Measurements from ENCODE around the gene CISD2. TPM values are rescaled to one million over a fixed set of nuclear protein-coding genes. Genes with fewer than 3 reads are reported as not detected.
A peak's percentile ranks its signal among the peaks of the same experiment; 100 is the strongest.

The CISD2 gene
- total RNA-seq (2012; rRNA removed) = 7.0 and 21.1 TPM in 2 replicates
- 14.3 and 14.4 TPM in 2 replicates for polyA plus RNA-seq (2012; rRNA removed)
- 5.4 and 6.6 TPM in 2 replicates for polyA plus RNA-seq (2012; cell fraction: cytosol; rRNA removed)
- 0.89 and 3.2 TPM in 2 replicates for polyA plus RNA-seq (2012; cell fraction: nucleus; rRNA removed; ENCODE audit: low replicate concordance)
- Bru-seq, nascent RNA = percentile 53 among the genes with signal in this experiment
- BruChase-seq, experiment 1, labeled RNA remaining after a 6-hour chase = percentile 55 among the genes with signal in this experiment
- percentile 47 among the genes with signal in this experiment for BruChase-seq, experiment 2, labeled RNA remaining after a 2-hour chase
- long read RNA-seq, full-length matches to known transcripts = 46 of 50 reads
- long read RNA-seq, partial matches to known transcripts = 1 of 50 reads
- long read RNA-seq, other reads (novel, unspliced or antisense) = 3 of 50 reads

- Histone ChIP-seq H3K4me3 (ENCODE audit: insufficient read depth, low read depth, low read length) (peak within 1 kb of the TSS; percentile 81), H3K23ac (ENCODE audit: low read depth, low read length) (peak within 1 kb of the TSS; percentile 95), H3K27ac (ENCODE audit: insufficient read depth, low read length) (peak within 1 kb of the TSS; percentile 96), H2BK20ac (ENCODE audit: low read depth, low read length) (0 out of 2 replicates have a peak within 1 kb of the TSS, but pooled peaks have one; percentile 46), H3K79me1 (ENCODE audit: low read depth in 1 of 2, low read length in 2 of 2) (peaks cover 14 to 32% of the 10 kb centered on the region in 2 experiments), H2BK15ac (ENCODE audit: low read depth, low read length) (peak within 1 kb of the TSS; percentile 24; the same call in 1 of the 3 replicates), H3K4me2 (ENCODE audit: low read depth, low read length) (peak within 1 kb of the TSS; percentile 71), H4K20me1 (ENCODE audit: insufficient read depth, low read length) (no peaks in the 10 kb centered on the region), H2AFZ (replicated peaks; ENCODE audit: low read length, poor library complexity) (peak within 1 kb of the TSS; percentile 98), H4K8ac (ENCODE audit: low read depth in 2 of 2, low read length in 2 of 2) (peak within 1 kb of the TSS; percentile 81 to 99), H2BK5ac (ENCODE audit: low read depth, low read length, poor library complexity, severe bottlenecking) (peak within 1 kb of the TSS; percentile 92), H3K14ac (replicated peaks; ENCODE audit: low read depth, low read length) (peak within 1 kb of the TSS; percentile 92), H3K9ac (ENCODE audit: low read depth, low read length) (peak within 1 kb of the TSS; percentile 96), H3K4me1 (ENCODE audit: control insufficient read depth, insufficient read depth, low read length) (no peaks in the 10 kb centered on the region), H4K91ac (ENCODE audit: insufficient read depth, low read depth, low read length) (peak within 1 kb of the TSS; percentile 86), H3K4ac (ENCODE audit: low read depth, low read length) (peak within 1 kb of the TSS; percentile 95), H2AK5ac (ENCODE audit: low read depth, low read length) (peak within 1 kb of the TSS; percentile 52), H3K9me3 (ENCODE audit: control insufficient read depth, insufficient read depth, low read length) (no peaks in the 10 kb centered on the region), H3K18ac (ENCODE audit: low read depth, low read length) (peak within 1 kb of the TSS; percentile 86), H4K5ac (ENCODE audit: low read depth, low read length) (peak within 1 kb of the TSS; percentile 90), H3K56ac (ENCODE audit: extremely low read depth, insufficient read depth, low read length) (peak within 1 kb of the TSS; percentile 95), H2AK9ac (replicated peaks; ENCODE audit: low read depth, low read length, poor library complexity) (peak within 1 kb of the TSS; percentile 91), H2BK120ac (ENCODE audit: low read depth, low read length) (peak within 1 kb of the TSS; percentile 86), H3K9me1 (ENCODE audit: insufficient read depth, low read length) (no peaks in the 10 kb centered on the region), H3K27me3 (ENCODE audit: control insufficient read depth, insufficient read depth, low read length) (no peaks in the 10 kb centered on the region), H3K36me3 (ENCODE audit: control insufficient read depth, insufficient read depth, low read length) (no peaks in the 10 kb centered on the region)
- WGBS, 2 experiments (ENCODE audit: extremely low coverage in 2 of 2, insufficient read length in 1 of 2) = 0% methylated on average over 25 of the region's 71 CpGs; no CpG with 5 or more reads in 1 of the 2 experiments
- ATAC-seq (ENCODE audit: low read depth) (peak; percentile 98), DNase-seq (peak; percentile 85)
- dilution Hi-C loops (cut with HindIII; ENCODE audit: low sequenced_read_pairs, unreplicated experiment) (no loop called here), in situ Hi-C loops (cut with MboI; ENCODE audit: low sequenced_read_pairs) (no loop called here), intact Hi-C loops (cut with micrococcal nuclease) (loop anchor here (1.0 to 5.0 kb wide), 3 partner anchors 41 to 247 kb away; no protein-coding TSS in a partner anchor)
- no TSS peak for BruUV-seq (replicated peaks)
- CTCF ChIA-PET = interaction anchor here (0.6 kb wide), 2 partner anchors 120 to 157 kb away, joined by 3 read pairs; no protein-coding TSS in a partner anchor
- TF ChIP-seq POLR2A (IDR thresholded peaks at IDR 0.05; ENCODE audit: low read depth, low read length) = peak; percentile 83
- TF ChIP-seq SMC3 (IDR thresholded peaks at IDR 0.05; ENCODE audit: low read depth, low read length) = no peak
- TF ChIP-seq MAZ (IDR thresholded peaks at IDR 0.05; ENCODE audit: borderline replicate concordance, low read depth, low read length) = peak; percentile 91; the same call in 1 of the 2 replicates
- TF ChIP-seq ELK1 (IDR thresholded peaks at IDR 0.05; ENCODE audit: borderline replicate concordance, low read depth, low read length) = no peak
- TF ChIP-seq BHLHE40 (IDR thresholded peaks at IDR 0.05; ENCODE audit: low read depth, low read length) = peak; percentile 95
- peak; percentile 51; the same call in 1 of the 2 replicates for TF ChIP-seq MXI1 (IDR thresholded peaks at IDR 0.05; ENCODE audit: borderline replicate concordance, low read depth, low read length)
- TF ChIP-seq USF2 (IDR thresholded peaks at IDR 0.05; ENCODE audit: low read depth, low read length) = peak; percentile 93
- TF ChIP-seq NFE2L2 (IDR thresholded peaks at IDR 0.05; ENCODE audit: low read depth, low read length) = no peak
- POLR2A ChIA-PET (ENCODE audit: unreplicated experiment) = interaction anchor here (0.6 to 0.9 kb wide), 2 partner anchors 41 to 94 kb away, joined by 3 to 6 read pairs; partner anchors contain the start of gene UBE2D3
These were observed at the start of gene CISD2 for GRCh38 chr4:102868781-102869568. TSS of gene CISD2 (plus strand) at chr4:102868992. CDS start at chr4:102869085, 93 bp downstream.
